SW480 (cell line): ENCODE results near the gene RNF180.

Source experiments
- DNase-seq: peaks from one replicate; pipeline ENCODE4 v3.0.0-alpha.2; 2016; ENCODE audit warnings: low spot score

RNF180 gene, protein sequence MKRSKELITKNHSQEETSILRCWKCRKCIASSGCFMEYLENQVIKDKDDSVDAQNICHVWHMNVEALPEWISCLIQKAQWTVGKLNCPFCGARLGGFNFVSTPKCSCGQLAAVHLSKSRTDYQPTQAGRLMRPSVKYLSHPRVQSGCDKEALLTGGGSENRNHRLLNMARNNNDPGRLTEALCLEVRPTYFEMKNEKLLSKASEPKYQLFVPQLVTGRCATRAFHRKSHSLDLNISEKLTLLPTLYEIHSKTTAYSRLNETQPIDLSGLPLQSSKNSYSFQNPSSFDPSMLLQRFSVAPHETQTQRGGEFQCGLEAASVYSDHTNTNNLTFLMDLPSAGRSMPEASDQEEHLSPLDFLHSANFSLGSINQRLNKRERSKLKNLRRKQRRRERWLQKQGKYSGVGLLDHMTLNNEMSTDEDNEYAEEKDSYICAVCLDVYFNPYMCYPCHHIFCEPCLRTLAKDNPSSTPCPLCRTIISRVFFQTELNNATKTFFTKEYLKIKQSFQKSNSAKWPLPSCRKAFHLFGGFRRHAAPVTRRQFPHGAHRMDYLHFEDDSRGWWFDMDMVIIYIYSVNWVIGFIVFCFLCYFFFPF

GRCh38 chr5:64165500-64166200 lies at the start of gene RNF180:
TSS of gene RNF180 (plus strand) at chr5:64165843. CDS start at chr5:64200808, 34,965 bp downstream.
- DNase-seq, result no peak

DNA sequence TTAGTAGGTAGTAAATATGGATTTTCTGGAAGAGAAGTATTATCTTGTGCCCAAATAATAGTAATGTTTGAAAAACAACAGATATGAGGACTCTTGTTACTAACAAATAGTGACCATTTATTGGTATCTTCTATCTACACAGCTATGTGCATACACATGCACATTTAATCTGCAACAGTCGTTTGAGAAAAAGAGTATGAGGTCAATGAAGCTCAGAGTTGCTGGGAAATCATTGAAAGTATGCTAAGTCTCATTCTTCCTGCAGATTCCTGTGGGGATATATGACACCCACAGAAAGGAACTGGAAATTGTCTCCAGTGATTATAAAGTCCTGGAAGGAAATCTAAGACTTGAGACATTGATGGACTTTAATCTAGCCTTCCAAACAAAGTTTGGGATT lies 40.1 kb upstream of the RNF180 start:
- DNase-seq, result no peak

GRCh38 chr5:64126202-64126741 lies 39.4 kb upstream of the RNF180 start:
- DNase-seq, result no peak

DNA sequence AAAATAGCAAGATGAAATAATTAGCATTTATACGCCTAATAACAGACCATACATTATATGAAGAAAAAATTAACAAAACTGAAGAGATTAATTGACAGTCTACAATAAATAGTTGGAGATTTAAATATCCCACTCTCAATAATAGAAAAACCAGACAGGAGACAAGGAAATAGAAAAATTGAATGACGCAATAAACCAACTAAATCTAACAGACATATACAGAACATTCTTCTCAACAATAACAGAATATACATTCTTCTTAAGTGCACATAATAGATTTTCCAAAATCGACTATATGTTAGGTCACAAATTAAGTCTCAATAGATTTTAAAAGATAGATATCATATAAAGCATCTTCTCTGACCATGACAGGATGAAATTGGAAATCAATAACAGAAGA lies 25.6 kb upstream of the RNF180 start:
- no peak for DNase-seq

GRCh38 chr5:64144425-64145215 lies 21.0 kb upstream of the RNF180 start:
- no peak for DNase-seq

DNA sequence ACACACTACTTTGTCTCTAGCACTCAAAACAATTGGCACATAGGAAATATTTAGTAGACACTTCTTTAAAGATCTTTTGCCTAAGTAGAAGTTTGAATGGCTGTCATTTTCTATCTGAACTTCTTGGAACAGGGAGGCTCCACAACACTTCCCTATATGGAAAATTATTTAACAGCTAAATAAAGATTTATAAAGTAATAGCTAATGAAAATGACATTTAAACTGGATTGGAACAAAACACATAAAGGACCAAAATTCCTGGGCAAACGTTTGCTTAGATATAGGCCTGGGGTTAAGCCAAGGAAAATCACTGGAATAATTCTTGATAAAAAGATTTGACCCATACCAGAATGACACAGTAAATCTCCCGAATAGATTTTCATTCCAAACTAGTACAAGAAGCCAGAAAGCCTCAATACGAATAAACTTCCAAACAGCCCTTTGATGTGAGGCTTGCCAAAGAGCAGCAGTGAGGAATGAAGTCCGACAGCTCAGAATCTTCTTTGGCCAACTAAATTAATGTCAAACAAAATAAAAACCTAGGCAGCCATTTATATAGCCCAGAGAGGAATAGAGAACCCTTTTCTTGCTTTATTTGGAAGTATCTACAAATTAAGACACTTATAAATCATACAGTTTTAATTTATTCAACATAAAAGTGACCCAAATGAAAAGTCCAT lies 20.3 kb upstream of the RNF180 start:
- DNase-seq, result no peak

- DNase-seq, result no peak
Measured at GRCh38 chr5:64147379-64147778, 18.3 kb upstream of the RNF180 start.

DNA sequence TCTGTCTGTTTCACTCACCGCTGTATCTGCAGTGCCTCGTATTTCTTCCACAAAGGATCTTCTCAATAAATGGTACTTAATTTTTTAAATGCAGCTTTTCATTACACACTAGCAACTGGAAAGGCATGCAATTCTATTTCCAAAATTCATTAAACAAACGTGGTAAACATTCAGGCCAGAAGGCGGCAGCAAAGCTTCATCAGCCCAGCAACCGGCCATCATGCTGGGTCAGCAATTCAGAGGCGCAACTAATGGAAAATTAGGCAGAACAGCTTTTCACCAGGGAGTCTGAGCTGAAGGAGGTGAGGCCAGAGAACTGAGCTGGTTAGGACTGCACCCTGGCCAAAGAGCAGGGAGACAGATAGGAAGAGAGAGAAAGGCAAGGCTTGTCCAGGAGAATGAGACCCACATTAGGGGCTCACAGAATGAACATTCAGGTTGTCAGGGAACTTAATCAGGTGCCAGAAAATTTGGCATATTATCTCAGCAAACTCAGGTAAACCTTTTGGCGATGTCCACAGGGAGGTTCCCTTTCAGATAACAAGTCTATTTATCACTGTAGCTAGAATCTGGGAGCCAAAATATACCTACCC lies 17.7 kb upstream of the RNF180 start:
- peak; percentile 36 for DNase-seq

DNA sequence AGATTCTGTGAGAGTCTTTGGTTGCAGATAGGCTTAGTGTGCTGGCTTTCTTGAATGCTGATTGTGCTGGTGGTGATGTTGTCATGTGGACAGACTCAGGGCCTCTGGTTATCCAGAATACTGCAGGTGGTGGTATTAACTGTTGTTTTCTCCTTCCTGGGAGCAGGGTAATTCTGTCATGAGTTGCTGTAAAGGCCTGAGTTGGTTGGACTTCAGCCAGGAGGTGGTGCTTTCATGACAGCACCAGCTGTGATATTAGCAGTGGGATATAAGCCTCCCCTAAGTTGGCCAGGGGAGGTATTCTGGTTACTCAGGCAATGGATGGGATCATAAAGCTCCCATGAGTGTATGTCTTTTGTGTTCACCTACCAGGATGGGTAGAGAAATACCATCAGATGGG lies 16.4 kb upstream of the RNF180 start:
- DNase-seq, result no peak

DNA sequence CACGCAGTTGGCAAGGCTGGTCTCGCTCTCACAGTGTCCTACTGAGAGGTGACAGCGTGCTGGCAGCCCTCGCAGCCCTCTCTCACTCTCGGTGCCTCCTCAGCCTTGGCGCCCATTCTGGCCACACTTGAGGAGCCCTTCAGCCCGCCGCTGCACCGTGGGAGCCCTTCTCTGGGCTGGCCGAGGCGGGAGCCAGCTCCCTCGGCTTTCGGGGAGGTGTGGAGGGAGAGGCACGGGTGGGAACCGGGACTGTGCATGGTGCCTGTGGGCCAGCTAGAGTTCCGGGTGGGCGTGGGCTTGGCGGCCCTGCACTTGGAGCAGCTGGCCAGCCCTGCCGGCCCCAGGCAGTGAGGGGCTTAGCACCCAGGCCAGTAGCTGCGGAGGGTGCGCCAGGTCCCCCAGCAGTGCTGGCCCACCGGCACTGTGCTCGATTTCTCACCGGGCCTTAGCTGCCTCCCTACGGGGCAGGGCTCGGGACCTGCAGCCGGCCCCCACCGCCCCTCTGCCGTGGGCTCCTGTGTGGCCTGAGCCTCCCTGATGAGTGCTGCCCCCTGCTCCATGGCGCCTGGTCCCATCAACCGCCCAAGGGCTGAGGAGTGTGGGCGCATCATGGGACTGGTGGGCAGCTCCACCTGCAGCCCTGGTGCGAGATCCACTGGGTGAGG lies 15.7 kb upstream of the RNF180 start:
- DNase-seq, result no peak

DNA sequence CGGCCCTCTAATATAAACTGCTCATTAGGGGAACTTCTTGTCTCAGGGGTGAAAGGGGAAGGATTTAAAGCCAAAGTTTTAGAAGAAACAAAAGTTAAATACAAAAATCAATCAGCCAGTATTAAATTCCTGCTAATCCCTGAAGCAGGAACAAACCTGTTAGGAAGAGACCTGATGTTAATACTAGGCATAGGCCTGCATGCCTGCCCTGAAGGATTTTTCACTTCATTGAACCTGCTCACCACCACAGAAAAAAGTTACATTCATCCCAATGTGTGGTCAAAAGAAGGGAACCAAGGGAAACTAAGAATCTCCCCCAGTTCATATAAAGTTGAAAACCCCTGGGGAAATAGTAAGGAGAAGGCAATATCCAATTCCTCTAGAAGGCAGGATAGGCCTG lies 9.4 kb upstream of the RNF180 start:
- DNase-seq, result no peak

DNA sequence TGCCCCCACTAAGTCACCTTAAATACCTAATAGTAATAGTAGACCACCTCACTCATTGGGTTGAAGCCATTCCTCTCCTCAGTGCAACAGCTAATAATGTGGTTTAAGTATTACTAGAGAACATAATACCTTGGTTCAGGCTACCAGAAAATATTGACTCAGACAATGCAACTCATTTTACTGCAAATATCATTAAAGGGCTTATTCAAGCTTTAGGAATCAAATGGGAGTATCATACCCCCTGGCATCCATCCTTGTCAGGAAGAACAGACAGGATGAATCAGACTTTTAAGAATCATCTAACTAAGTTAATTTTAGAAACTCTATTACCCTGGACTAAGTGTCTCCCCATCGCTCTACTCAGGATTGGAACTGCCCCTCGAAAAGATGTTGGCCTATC lies 6.8 kb upstream of the RNF180 start:
- DNase-seq, result no peak

- no peak for DNase-seq
Measured at GRCh38 chr5:64160201-64160600, 5.4 kb upstream of the RNF180 start.

DNA sequence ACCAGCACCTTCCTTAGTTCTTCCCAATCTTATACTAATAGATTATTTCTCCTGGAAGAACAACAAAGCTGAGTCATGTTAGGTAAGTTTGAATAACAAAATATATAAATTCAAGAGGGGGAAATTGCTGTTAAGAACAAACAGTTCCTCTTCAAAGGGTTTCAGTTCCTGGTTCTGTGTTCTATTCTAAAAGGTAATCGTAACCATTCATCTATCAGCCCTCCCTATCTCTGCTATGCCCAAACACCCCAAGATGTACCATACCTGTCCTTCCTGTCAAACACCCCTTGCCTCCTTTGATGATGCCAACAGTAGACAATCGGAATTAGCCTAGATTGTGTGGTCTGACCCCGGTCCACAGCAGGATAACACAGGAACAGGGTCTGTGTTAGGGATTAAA lies 4.2 kb upstream of the RNF180 start:
- no peak for DNase-seq

DNA sequence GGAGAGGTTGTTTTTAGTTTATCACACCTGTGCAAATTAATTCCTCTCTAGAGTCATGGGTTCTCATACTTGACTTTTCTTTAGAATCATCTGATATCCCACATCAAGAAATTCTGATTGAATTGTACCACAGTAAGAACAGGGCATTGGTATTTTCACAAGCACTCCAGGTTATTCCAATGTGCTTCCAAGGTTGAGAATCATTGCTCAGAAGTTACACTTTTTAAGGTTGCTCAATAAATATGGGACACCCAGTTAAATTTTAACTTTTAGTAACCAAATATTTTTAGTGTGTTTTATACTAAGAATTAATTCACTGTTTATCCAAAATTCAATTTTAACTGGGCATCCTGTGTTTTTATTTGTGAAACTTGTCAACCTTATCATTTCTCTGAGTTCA lies 2.5 kb upstream of the RNF180 start:
- DNase-seq, result no peak

DNA sequence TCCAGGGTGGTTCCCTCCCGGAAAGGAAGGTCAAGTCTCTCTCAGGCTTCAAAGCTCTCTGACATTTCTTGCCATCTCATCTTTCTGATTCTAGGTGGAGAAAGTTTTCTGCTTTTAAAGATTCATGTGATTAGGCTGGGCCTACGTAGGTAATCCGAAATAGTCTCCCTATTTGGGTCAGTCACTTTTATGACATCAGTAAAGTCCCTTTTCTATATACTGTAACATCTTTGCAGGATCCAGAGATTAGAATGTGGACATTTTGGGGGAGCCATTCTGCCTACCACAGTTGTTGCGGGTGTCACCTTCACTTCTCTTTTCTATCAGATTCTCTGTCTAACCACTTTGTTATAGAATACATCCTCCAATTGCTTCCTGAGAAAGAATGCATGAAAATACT lies 1.9 kb upstream of the RNF180 start:
- no peak for DNase-seq

GRCh38 chr5:64164166-64164565 lies 1.5 kb upstream of the RNF180 start:
- no peak for DNase-seq

DNA sequence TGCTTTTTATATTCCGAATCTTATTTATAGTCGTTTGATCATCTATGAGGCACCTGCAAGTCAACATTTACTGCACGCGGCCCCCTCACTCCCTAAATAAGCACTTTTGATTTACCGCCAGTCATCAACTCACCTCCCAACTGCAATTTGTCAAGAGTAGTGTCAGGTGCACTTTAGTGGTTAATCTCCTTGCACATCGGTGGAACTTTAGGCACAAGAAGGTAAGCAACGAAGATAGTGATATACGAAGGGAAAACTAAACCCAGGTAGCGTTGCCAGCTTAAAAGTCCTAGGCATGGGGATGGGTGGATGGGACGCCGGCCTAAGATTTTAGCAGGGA lies 513 bp upstream of the RNF180 start:
- DNase-seq, result no peak

GRCh38 chr5:64166201-64166959 lies 737 bp downstream of the RNF180 start:
- DNase-seq, result no peak

DNA sequence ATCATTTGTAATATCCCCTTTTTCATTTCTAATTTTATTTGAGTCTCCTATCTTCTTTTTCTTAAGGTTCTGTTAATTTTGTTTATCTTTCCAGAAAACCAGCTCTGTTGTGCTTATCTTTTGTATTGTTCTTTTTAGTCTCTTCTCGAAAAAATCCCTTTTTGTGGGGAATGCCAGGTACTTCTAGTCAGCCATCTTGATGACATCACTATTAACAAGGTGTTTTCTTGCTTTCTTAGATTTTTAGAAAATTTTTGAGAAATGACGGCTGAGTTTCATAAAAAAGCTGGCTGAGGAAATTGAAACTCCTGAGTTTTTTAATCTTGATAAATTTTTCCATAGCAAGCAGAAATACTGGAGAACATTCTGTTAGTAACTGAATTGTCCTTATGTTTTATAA lies 10.7 kb downstream of the RNF180 start:
- DNase-seq, result no peak
